ENCODE data around the gene DUX4. TPM values are rescaled to one million over a fixed set of nuclear protein-coding genes. Genes with fewer than 3 reads are reported as not detected.
"Not testable (repeated sequence)": the region's sequence is repeated elsewhere in the genome, so short reads cannot be mapped to it uniquely, and the experiment has no call there.

Gene DUX4
- polyA plus RNA-seq (ENCODE audit: insufficient read length) = 1.2 TPM

DNA sequence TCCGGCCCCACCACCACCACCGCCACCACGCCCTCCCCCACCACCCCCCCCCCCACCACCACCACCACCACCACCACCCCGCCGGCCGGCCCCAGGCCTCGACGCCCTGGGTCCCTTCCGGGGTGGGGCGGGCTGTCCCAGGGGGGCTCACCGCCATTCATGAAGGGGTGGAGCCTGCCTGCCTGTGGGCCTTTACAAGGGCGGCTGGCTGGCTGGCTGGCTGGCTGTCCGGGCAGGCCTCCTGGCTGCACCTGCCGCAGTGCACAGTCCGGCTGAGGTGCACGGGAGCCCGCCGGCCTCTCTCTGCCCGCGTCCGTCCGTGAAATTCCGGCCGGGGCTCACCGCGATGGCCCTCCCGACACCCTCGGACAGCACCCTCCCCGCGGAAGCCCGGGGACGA is at the start of gene DUX4:
TSS of gene DUX4 (plus strand) at position 347 of the 400 bp plus-strand sequence. CDS start at position 347, 0 bp downstream.
- not testable (repeated sequence) for DNase-seq (ENCODE audit: low read depth)

DNA sequence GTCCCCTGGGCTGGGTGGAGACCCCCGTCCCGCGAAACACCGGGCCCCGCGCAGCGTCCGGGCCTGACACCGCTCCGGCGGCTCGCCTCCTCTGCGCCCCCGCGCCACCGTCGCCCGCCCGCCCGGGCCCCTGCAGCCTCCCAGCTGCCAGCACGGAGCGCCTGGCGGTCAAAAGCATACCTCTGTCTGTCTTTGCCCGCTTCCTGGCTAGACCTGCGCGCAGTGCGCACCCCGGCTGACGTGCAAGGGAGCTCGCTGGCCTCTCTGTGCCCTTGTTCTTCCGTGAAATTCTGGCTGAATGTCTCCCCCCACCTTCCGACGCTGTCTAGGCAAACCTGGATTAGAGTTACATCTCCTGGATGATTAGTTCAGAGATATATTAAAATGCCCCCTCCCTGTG is 1.9 kb downstream of the DUX4 start:
- DNase-seq (ENCODE audit: low read depth) = not testable (repeated sequence)

DNA sequence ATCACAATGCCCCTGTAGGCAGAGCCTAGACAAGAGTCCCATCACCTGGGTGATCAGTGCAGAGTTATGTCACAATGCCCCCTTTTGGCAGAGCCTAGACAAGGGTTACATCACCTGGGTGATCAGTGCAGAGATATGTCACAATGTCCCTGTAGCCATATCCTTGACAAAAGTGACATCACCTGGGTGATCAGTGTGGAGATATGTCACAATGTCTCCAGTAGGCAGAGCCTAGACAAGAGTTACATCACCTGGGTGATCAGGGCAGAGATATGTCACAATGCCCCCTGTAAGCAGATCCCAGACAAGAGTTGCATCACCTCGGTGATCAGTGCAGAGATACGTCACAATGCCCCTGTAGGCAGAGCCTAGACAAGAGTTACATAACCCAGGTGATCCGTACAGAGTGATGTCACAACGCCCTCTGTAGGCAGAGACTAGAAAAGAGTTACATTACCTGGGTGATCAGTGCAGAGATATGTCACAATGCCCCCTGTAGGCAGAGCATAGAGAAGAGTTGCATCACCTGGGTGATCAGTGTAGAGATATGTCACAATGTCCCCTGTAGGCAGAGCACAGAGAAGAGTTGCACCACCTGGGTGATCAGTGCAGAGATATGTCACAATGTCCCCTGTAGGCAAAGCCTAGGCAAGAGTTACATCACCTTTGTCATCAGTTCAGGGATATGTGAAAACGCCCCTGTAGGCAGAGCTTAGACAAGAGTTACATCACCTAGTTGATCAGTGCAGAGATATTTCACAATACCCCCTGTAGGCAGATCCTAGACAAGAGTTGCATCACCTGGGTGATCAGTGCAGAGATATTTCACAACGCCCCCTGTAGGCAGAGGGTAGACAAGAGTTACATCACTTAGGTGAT is 4.4 kb downstream of the DUX4 start:
- DNase-seq (ENCODE audit: low read depth) = not testable (repeated sequence)

DNA sequence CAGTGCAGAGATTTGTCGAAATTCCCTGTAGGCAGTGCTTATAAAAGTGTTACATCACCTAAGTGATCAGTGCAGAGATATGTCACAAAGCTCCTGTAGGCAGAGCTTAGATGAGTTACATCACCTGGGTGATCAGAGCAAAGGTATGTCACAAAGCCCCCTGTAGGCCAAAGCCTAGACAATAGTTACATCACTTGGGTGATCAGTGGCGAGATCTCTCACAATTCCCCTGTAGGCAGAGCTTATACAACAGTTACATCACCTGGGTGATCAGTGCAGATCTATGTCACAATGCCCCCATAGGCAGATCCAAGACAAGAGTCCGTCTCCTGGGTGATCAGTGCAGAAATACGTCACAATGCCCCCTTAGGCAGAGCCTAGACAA is 5.0 kb downstream of the DUX4 start:
- not testable (repeated sequence) for DNase-seq (ENCODE audit: low read depth)

DNA sequence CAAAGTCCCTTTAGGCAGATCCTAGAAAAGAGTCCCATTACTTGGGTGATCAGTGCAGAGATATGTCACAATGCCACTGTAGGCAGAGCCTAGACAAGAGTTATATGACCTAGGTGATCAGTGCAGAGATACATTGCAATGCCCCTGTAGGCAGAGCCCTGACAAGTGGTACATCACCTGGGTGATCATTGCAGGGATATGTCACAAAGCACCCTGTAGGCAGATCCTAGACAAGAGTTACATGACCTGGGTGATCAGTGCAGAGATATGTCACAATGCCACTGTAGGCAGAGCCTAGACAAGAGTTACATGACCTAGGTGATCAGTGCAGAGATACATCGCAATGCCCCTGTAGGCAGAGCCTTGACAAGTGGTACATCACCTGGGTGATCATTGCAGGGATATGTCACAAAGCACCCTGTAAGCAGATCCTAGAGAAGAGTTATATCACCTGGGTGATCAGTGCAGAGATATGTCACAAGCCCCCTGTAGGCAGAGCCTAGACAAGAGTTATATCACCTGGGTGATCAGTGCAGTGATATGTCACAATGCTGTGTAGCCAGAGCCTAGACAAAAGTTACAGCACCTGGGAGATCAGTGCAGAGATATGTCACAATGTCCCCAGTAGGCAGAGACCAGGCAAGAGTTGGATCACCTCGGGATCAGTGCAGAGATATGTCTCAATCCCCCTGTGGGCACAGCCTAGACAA is 5.6 kb downstream of the DUX4 start:
- DNase-seq (ENCODE audit: low read depth) = not testable (repeated sequence)

DNA sequence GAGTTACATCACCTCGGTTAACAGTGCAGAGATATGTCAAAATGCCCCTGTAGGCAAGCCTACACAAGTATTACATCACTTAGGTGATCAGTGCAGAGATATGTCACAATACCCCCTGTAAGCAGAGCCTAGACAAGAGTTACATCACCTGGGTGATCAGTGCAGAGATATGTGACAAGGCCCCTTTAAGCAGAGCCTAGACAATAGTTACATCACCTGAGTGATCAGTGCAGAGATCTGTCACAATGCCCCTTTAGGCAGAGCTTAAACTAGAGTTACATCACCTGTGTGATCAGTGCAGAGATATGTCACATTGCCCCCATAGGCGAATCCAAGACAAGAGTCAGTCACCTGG is 6.1 kb downstream of the DUX4 start:
- DNase-seq (ENCODE audit: low read depth) = not testable (repeated sequence)

DNA sequence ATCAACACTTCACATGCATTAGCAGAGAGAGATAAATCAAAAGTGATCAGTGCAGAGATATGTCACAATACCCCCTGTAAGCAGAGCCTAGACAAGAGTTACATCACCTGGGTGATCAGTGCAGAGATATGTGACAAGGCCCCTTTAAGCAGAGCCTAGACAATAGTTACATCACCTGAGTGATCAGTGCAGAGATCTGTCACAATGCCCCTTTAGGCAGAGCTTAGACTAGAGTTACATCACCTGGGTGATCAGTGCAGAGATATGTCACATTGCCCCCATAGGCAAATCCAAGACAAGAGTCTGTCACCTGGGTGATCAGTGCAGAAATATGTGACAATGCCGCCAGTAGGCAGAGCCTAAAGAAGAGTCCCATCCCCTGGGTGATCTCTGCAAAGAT is 7.4 kb downstream of the DUX4 start:
- not testable (repeated sequence) for DNase-seq (ENCODE audit: low read depth)

DNA sequence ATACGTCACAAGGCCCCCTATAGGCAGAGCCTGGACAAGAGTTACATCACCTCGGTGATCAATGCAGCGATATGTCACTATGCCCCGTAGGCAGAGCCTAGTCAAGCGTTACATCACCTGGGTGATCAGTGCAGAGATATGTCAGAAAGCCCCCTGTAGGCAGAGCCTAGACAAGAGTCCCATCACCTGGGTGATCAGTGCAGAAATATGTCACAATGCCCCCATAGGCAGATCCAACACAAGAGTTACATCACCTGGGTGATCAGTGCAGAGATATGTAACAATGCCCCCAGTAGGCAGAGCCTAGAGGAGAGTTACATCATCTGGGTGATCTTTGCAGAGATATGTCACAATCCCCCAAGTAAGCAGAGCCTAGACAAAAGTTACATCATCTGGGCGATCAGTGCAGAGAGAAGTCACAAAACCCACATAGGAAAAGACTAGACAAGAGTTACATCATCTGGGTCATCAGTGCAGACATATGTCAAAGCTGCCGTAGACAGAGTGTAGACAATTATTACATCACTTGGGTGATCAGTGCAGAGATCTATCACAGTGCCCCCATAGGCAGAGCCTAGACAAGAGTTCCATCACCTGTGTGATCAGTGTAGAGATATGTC is 8.0 kb downstream of the DUX4 start:
- not testable (repeated sequence) for DNase-seq (ENCODE audit: low read depth)

DNA sequence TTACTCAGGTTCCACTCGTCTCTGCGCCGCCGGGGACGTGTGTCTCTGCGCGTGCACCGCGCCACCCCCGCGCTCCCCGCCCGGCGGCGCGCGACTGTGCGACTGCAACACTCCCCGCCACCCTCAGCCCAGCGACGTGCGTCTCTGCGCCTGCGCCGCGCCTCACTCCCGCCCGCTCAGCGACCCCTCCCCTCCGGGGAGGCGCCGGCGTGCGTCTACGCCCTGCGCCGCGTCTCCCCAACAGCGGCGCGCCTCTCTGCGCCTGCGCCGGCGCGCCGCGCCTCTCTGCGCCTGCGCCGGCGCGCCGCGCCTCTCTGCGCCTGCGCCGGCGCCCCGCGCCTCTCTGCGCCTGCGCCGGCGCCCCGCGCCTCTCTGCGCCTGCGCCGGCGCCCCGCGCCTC is 29.9 kb downstream of the DUX4 start:
- not testable (repeated sequence) for DNase-seq (ENCODE audit: low read depth)

Other genes starting within 250 kb of the DUX4 start
- 34.5 TPM for gene FRG1, start 232.9 kb upstream of the DUX4 start, polyA plus RNA-seq (ENCODE audit: insufficient read length)
- gene FRG2, start 146.5 kb upstream of the DUX4 start, polyA plus RNA-seq (ENCODE audit: insufficient read length) = not detected
- gene DBET, start 109.3 kb upstream of the DUX4 start, polyA plus RNA-seq (ENCODE audit: insufficient read length) = not detected

Data from forelimb muscle (tissue), 1 donor.